GM23248 (cell line): ENCODE measurements around the gene DNM1. TPM values are rescaled to one million over a fixed set of nuclear protein-coding genes. Genes with fewer than 3 reads are reported as not detected.
"Not testable (repeated sequence)": the region's sequence is repeated elsewhere in the genome, so short reads cannot be mapped to it uniquely, and the experiment has no call there.

Experiments
- DNase-seq: peaks from one replicate; pipeline ENCODE4 v3.0.0-alpha.2; 2015
- H2AFZ ChIP-seq: fragments of 200-600 bp; sonication (generic); 2 replicates; pipeline ENCODE4 v1.6.1; 2016; ENCODE audit warnings: antibody characterized with exemption
- H3F3A ChIP-seq: fragments of 200-600 bp; sonication (generic); 2 replicates; pipeline ENCODE4 v1.6.1; 2016; ENCODE audit warnings: mild to moderate bottlenecking, antibody characterized with exemption, mixed run types; ENCODE audit not compliant: insufficient read depth
- H3K27ac ChIP-seq: fragments of 200-600 bp; sonication (generic); 2 replicates; pipeline ENCODE4 v1.5.1; 2016; ENCODE audit warnings: mild to moderate bottlenecking
- H3K27me3 ChIP-seq: fragments of 200-600 bp; sonication (generic); replicated peaks from 2 replicates; pipeline ENCODE4 v1.6.1; 2016; ENCODE audit warnings: mild to moderate bottlenecking; ENCODE audit not compliant: insufficient read depth
- H3K36me3 ChIP-seq: fragments of 200-600 bp; sonication (generic); 2 replicates; pipeline ENCODE4 v1.6.1; 2016; ENCODE audit warnings: low read depth, mild to moderate bottlenecking
- H3K4me1 ChIP-seq: fragments of 200-600 bp; sonication (generic); 2 replicates; pipeline ENCODE4 v1.6.1; 2016; ENCODE audit warnings: mild to moderate bottlenecking; ENCODE audit not compliant: insufficient read depth
- H3K4me2 ChIP-seq: fragments of 200-600 bp; sonication (generic); one replicate; pipeline ENCODE4 v1.6.1; 2016; ENCODE audit warnings: mild to moderate bottlenecking; ENCODE audit not compliant: unreplicated experiment
- H3K4me3 ChIP-seq: fragments of 200-600 bp; sonication (generic); 2 replicates; pipeline ENCODE4 v1.5.1; 2016; ENCODE audit warnings: mild to moderate bottlenecking
- H3K79me2 ChIP-seq: fragments of 200-600 bp; sonication (generic); 2 replicates; pipeline ENCODE4 v1.6.1; 2016; ENCODE audit warnings: mild to moderate bottlenecking; ENCODE audit not compliant: insufficient read depth
- H3K9ac ChIP-seq: fragments of 200-600 bp; sonication (generic); 2 replicates; pipeline ENCODE4 v1.6.1; 2016; ENCODE audit warnings: mild to moderate bottlenecking
- H3K9me2 ChIP-seq: fragments of 200-600 bp; sonication (generic); 2 replicates; pipeline ENCODE4 v1.6.1; 2016; ENCODE audit warnings: mixed run types, mild to moderate bottlenecking, moderate library complexity; ENCODE audit not compliant: insufficient read depth
- H3K9me3 ChIP-seq: fragments of 200-600 bp; sonication (generic); one replicate; pipeline ENCODE4 v1.6.1; 2017; ENCODE audit warnings: low read depth
- H4K20me1 ChIP-seq: fragments of 200-600 bp; sonication (generic); 2 replicates; pipeline ENCODE4 v1.6.0; 2016; ENCODE audit not compliant: insufficient read depth
- EZH2 ChIP-seq: fragments of 200-600 bp; sonication (generic); IDR thresholded peaks from 2 replicates; pipeline ENCODE4 v1.6.1; 2018; ENCODE audit warnings: antibody characterized with exemption, mild to moderate bottlenecking; ENCODE audit not compliant: insufficient read depth, poor library complexity, severe bottlenecking
- EZH2phosphoT487 ChIP-seq: fragments of 200-600 bp; sonication (generic); IDR thresholded peaks from 2 replicates; pipeline ENCODE4 v1.6.1; 2018; ENCODE audit warnings: antibody characterized with exemption, moderate library complexity, mild to moderate bottlenecking, low read depth; ENCODE audit not compliant: insufficient read depth
- WGBS, 2 experiments: methylation state at CpG; one replicate each; pipeline ENCODE4 v1.1.6; 2015 to 2017; ENCODE audit warnings: low lambda C conversion rate in 2 of 2, low coverage in 1 of 2; ENCODE audit errors: missing lambda C conversion rate in 2 of 2; 5-methylcytosine and 5-hydroxymethylcytosine counted together
- in situ Hi-C: fragments of 300-500 bp; cut with MboI; formaldehyde crosslinking; loops from 2 replicates; pipeline ENCODE4 v1.15.0; 2020
- polyA plus RNA-seq: library from polyadenylated mRNA; unstranded; fragments of >200 nt; fragmentation: Nextera tagmentation; extraction: Ambion mirVana; gene quantifications from 2 replicates; pipeline ENCODE4 v1.2.1, GENCODE V29; 2016
- total RNA-seq: library from RNA; depleted of rRNA; stranded (reverse); fragments of >200 nt; shearing (Covaris generic); gene quantifications from 2 replicates; pipeline ENCODE4 v1.2.3, GENCODE V29; 2014

Gene DNM1
- total and polyA plus RNA-seq, 2 experiments from 2014 or later, result 12.1 to 19.0 TPM

GRCh38 chr9:128275198-128276007 lies 72.2 kb downstream of the DNM1 start, which contains the start of gene GOLGA2:
GOLGA2 (minus strand) TSS chr9:128276007; CDS start chr9:128275976, 31 bp downstream.
- Histone ChIP-seq H3K9me2 (no peaks in the 10 kb centered on the region), H3K27ac (peak within 1 kb of the TSS; percentile 89), H3K9ac (peak within 1 kb of the TSS; percentile 100), H3K4me1 (peaks cover 19% of the 10 kb centered on the region), H3K79me2 (peaks cover 85% of the 10 kb centered on the region), H3K36me3 (peaks cover 30% of the 10 kb centered on the region), H2AFZ (peak within 1 kb of the TSS; percentile 85), H4K20me1 (no peaks in the 10 kb centered on the region), H3K9me3 (no peaks in the 10 kb centered on the region), H3K4me3 (peak within 1 kb of the TSS; percentile 96), H3K4me2 (peak within 1 kb of the TSS; percentile 98), H3K27me3 (no peaks in the 10 kb centered on the region), H3F3A (no peaks in the 10 kb centered on the region)
- in situ Hi-C loops, result no loop called here
- WGBS, 2 experiments, result 1% methylated on average over 43 to 56 of the region's 57 CpGs
- no peak for TF ChIP-seq EZH2phosphoT487
- TF ChIP-seq EZH2, result no peak
- peak; percentile 62 for DNase-seq

- in situ Hi-C loops, result no loop called here
- Histone ChIP-seq H3K79me2 (peaks cover 78% of the 10 kb centered on the region), H4K20me1 (no peaks in the 10 kb centered on the region), H3K27ac (peak within 1 kb of the TSS; percentile 89), H3K4me2 (peak within 1 kb of the TSS; percentile 98), H3K27me3 (no peaks in the 10 kb centered on the region), H3F3A (no peaks in the 10 kb centered on the region), H3K4me1 (peaks cover 19% of the 10 kb centered on the region), H2AFZ (peak within 1 kb of the TSS; percentile 85), H3K9me3 (no peaks in the 10 kb centered on the region), H3K4me3 (peak within 1 kb of the TSS; percentile 96), H3K9me2 (no peaks in the 10 kb centered on the region), H3K9ac (peak within 1 kb of the TSS; percentile 100), H3K36me3 (peaks cover 23% of the 10 kb centered on the region)
- 0 to 3% methylated on average over 24 to 34 of the region's 38 CpGs for WGBS, 2 experiments
- peak; percentile 100 for DNase-seq
- TF ChIP-seq EZH2 (no peak), EZH2phosphoT487 (no peak)
These were observed 72.9 kb downstream of the DNM1 start, which contains the start of gene SWI5 for GRCh38 chr9:128276008-128276573. SWI5 (plus strand) TSS chr9:128276276.

- Histone ChIP-seq H3K79me2 (peaks cover 72% of the 10 kb centered on the region), H3K4me1 (peaks cover 20% of the 10 kb centered on the region), H3K36me3 (peaks cover 19% of the 10 kb centered on the region), H3K9me2 (no peaks in the 10 kb centered on the region), H3K27ac (peak overlapping the region; percentile 60), H3K27me3 (no peaks in the 10 kb centered on the region), H3K9ac (peak overlapping the region; percentile 89), H2AFZ (peak overlapping the region; percentile 85), H3K4me3 (peak overlapping the region; percentile 96), H3F3A (no peaks in the 10 kb centered on the region; the same call in 1 of the 2 replicates), H3K4me2 (peak overlapping the region; percentile 94), H3K9me3 (no peaks in the 10 kb centered on the region), H4K20me1 (no peaks in the 10 kb centered on the region)
- in situ Hi-C loops, result no loop called here
- WGBS, 2 experiments, result 2 to 5% methylated on average over 18 to 23 of the region's 23 CpGs
- peak; percentile 67 for DNase-seq
- TF ChIP-seq EZH2phosphoT487, result no peak
These were observed 73.5 kb downstream of the DNM1 start for GRCh38 chr9:128276574-128277270.

- H3K9me3 ChIP-seq, H3K4me2 ChIP-seq, H4K20me1 ChIP-seq, H2AFZ ChIP-seq, H3K4me3 ChIP-seq, DNase-seq, H3K36me3 ChIP-seq, in situ Hi-C loops, H3K27ac ChIP-seq, H3K9ac ChIP-seq, H3K9me2 ChIP-seq, H3K27me3 ChIP-seq, H3F3A ChIP-seq: not testable (repeated sequence)
- whole genome bisulfite sequencing, 2 experiments, result 83% methylated on average over 22 of the region's 22 CpGs
- H3K4me1 ChIP-seq, result peaks cover 20% of the 10 kb centered on the region
- peaks cover 45% of the 10 kb centered on the region for H3K79me2 ChIP-seq
These were observed 76.2 kb downstream of the DNM1 start for GRCh38 chr9:128279088-128280073.
